ENCODE measurements around the gene RBM6. TPM values are rescaled to one million over a fixed set of nuclear protein-coding genes. Genes with fewer than 3 reads are reported as not detected.
A peak's percentile ranks its signal among the peaks of the same experiment; 100 is the strongest.
"Not testable (repeated sequence)": the region's sequence is repeated elsewhere in the genome, so short reads cannot be mapped to it uniquely, and the experiment has no call there.

RBM6 gene
- total and polyA plus RNA-seq, 4 experiments from 2014 or later = 17.9 to 194 (median 118) TPM

DNA sequence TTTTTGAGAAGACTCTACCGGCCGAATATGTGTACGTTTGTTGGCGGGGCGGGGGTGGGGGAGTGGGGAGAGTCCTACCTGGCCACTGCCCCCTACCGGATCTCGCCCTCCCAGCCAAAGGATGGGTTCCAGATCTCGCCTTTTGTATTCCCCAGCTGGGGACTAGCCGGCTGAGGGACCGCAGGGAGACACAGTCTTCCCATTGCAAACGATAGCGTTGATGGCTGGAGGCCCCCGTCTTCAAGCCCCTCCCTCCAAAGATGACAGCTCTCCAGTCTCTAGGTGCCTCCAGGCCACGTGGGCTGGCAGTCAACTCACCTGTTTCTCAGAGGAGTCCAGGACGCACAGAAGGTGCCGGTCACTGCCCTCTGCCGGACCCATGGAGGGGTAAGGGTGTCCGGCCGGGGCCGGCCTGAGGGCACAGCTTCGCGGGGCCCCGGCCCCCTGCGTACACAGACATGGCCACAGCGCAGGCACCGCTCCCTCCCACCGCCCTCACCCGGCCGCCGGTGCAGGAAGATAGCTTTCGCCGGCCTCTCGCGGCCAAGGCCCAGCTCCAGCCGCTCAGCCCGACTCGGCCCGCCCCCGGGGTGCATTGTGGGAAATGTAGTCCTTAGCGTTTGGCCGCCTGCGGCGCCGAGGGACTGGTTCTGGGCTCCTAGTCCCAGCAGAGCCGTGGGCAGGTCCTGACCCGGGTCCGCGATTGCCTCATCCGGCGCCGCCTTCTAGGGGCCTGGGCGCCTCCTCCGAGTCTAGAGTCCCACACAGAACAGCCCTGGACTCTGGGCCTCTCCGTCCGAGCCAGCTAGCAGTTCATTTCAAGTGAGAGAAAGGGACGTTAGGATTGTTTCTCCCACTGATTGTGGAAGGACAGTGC, 10.4 kb upstream of the RBM6 start, which contains the start of gene MON1A:
Gene MON1A, minus strand, starts transcription at position 521 of the 877 bp plus-strand sequence. CDS start 16,465 bp downstream, outside the sequence.
- H3K36me3 Mint-ChIP-seq = peaks cover 2 to 7% of the 10 kb centered on the region in 2 donors
- Histone ChIP-seq H3K9me3 (ENCODE audit: control insufficient read depth in 1 of 2, low read length in 2 of 2) (no peaks in the 10 kb centered on the region), H3K4me3 (ENCODE audit: low read length in 2 of 2) (peak within 1 kb of the TSS; percentile 95 to 98), H3K36me3 (ENCODE audit: insufficient read depth, low read length) (no peaks in the 10 kb centered on the region), H3K27me3 (ENCODE audit: insufficient read depth, low read length) (no peaks in the 10 kb centered on the region), H3K27ac (ENCODE audit: low read depth, low read length) (peak within 1 kb of the TSS; percentile 92), H3K4me1 (ENCODE audit: insufficient read depth, low read length) (peaks cover 23% of the 10 kb centered on the region)
- H3K9me3 Mint-ChIP-seq = no peaks in the 10 kb centered on the region
- H3K4me1 Mint-ChIP-seq = peaks cover 15 to 32% (median 26%) of the 10 kb centered on the region in 4 donors
- POLR2A ChIA-PET (ENCODE audit: partially characterized antibody) = interaction anchor here (0.6 to 3.7 kb wide), 10 partner anchors 9 to 419 kb away, joined by 3 to 60 read pairs (median 4); partner anchors contain the start of genes INKA1, IP6K1 and RBM6
- CTCF ChIA-PET (ENCODE audit: partially characterized antibody) = interaction anchor here (0.6 to 2.3 kb wide), 4 partner anchors 16 to 258 kb away, joined by 3 to 10 read pairs (median 4); no protein-coding TSS in a partner anchor
- H3K27me3 Mint-ChIP-seq = no peaks in the 10 kb centered on the region
- peak; percentile 76 to 87 (median 79) for DNase-seq
- H3K4me3 Mint-ChIP-seq = peak within 1 kb of the TSS; percentile 81 to 88 (median 85)
- peak within 1 kb of the TSS; percentile 76 to 94 (median 90) for H3K27ac Mint-ChIP-seq
- intact Hi-C loops (cut with micrococcal nuclease) = loop anchor here (1.0 to 10.0 kb wide), 3 partner anchors 11 to 515 kb away; partner anchors contain the start of genes RBM6, RHOA, TCTA and TRAIP

DNA sequence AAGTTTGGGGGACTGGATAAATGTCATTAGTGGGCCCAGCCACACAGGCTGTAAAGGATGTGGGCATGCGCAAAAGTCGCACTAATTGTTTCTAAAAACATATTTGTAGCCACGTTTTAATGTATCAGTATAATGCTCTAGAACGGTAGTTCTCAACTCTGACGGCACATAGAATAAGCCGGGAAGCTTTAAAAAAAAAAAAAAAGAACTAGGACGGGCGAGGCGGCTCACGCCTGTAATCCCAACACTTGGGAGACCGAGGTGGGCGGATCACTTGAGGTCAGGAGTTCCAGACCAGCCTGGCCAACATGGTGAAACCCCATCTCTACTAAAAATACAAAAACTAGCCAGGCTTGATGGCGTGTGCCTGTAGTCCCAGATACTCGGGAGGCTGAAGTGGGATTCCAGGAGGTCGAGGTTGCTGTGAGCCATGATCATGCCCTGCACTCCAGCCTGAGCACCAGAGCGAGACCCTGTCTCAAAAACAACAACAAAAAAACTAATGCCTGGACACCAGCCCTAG, 9.7 kb upstream of the RBM6 start:
- Histone ChIP-seq H3K4me3 (ENCODE audit: low read length in 2 of 2) (peak overlapping the region; percentile 95 to 98), H3K4me1 (ENCODE audit: insufficient read depth, low read length) (peaks cover 23% of the 10 kb centered on the region), H3K36me3 (ENCODE audit: insufficient read depth, low read length) (no peaks in the 10 kb centered on the region), H3K27me3 (ENCODE audit: insufficient read depth, low read length) (no peaks in the 10 kb centered on the region), H3K9me3 (ENCODE audit: control insufficient read depth in 1 of 2, low read length in 2 of 2) (no peaks in the 10 kb centered on the region), H3K27ac (ENCODE audit: low read depth, low read length) (peak overlapping the region; percentile 92)
- H3K36me3 Mint-ChIP-seq = peaks cover 0 to 4% of the 10 kb centered on the region in 2 donors
- peaks cover 15 to 32% (median 25%) of the 10 kb centered on the region in 4 donors for H3K4me1 Mint-ChIP-seq
- ChIA-PET CTCF (ENCODE audit: partially characterized antibody) (interaction anchor here (0.6 to 2.3 kb wide), 2 partner anchors 57 to 91 kb away, joined by 3 to 10 read pairs; no protein-coding TSS in a partner anchor), POLR2A (ENCODE audit: partially characterized antibody) (interaction anchor here (0.6 to 3.7 kb wide), 8 partner anchors 9 to 418 kb away, joined by 3 to 60 read pairs (median 4); partner anchors contain the start of genes INKA1, IP6K1 and RBM6)
- DNase-seq = no peak
- intact Hi-C loops (cut with micrococcal nuclease) = loop anchor here (10.0 kb wide), 1 partner anchor 515 kb away; the partner anchor contains the start of genes RHOA and TCTA
- H3K4me3 Mint-ChIP-seq = peak overlapping the region; percentile 81 to 88 (median 85)
- H3K27me3 Mint-ChIP-seq = no peaks in the 10 kb centered on the region
- H3K9me3 Mint-ChIP-seq = no peaks in the 10 kb centered on the region
- peak overlapping the region; percentile 76 to 94 (median 90) for H3K27ac Mint-ChIP-seq

DNA sequence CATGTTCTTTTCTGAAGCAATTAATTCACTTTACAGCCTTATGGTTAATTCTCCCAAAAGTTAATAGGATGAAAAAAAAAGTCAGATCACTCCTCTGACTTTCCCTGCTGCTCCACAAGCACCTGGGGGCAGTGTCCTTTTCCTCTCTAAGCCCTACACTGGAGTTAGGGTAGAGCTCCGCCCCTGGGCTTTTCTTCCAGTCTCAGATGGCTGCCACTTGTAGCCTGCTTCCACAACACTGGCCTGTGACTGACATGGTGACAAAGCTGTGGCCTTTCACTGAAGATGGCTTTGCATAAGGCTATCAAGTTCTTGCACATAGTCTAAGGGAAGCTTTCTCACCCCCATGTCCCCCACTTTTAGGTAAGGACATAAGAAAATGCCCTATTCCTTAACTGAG, 9.0 kb upstream of the RBM6 start:
- Mint-ChIP-seq H3K9me3 (no peaks in the 10 kb centered on the region), H3K36me3 (peaks cover 0 to 2% of the 10 kb centered on the region in 2 donors), H3K27ac (peak overlapping the region in 5 of 7 donors; percentile 15 to 81 (median 75)), H3K4me3 (peak overlapping the region in 6 of 8 donors; percentile 17 to 61 (median 32)), H3K27me3 (no peaks in the 10 kb centered on the region), H3K4me1 (peaks cover 13 to 29% (median 22%) of the 10 kb centered on the region in 4 donors)
- intact Hi-C loops (cut with micrococcal nuclease) = loop anchor here (10.0 kb wide), 1 partner anchor 516 kb away; the partner anchor contains the start of genes RHOA and TCTA
- no peak overlapping the region for H3K27ac ChIP-seq (ENCODE audit: low read depth, low read length)
- peaks cover 23% of the 10 kb centered on the region for H3K4me1 ChIP-seq (ENCODE audit: insufficient read depth, low read length)
- no peaks in the 10 kb centered on the region for H3K36me3 ChIP-seq (ENCODE audit: insufficient read depth, low read length)
- no peak for DNase-seq
- ChIA-PET POLR2A (ENCODE audit: partially characterized antibody) (interaction anchor here (2.3 to 3.7 kb wide), 2 partner anchors 8 to 144 kb away, joined by 8 to 60 read pairs; partner anchors contain the start of genes IP6K1 and RBM6), CTCF (ENCODE audit: partially characterized antibody) (interaction anchor here (1.3 to 2.3 kb wide), 2 partner anchors 67 to 92 kb away, joined by 3 to 10 read pairs; no protein-coding TSS in a partner anchor)
- H3K27me3 ChIP-seq (ENCODE audit: insufficient read depth, low read length) = no peaks in the 10 kb centered on the region
- H3K9me3 ChIP-seq (ENCODE audit: control insufficient read depth in 1 of 2, low read length in 2 of 2) = no peaks in the 10 kb centered on the region
- H3K4me3 ChIP-seq (ENCODE audit: low read length in 2 of 2) = no peak overlapping the region

DNA sequence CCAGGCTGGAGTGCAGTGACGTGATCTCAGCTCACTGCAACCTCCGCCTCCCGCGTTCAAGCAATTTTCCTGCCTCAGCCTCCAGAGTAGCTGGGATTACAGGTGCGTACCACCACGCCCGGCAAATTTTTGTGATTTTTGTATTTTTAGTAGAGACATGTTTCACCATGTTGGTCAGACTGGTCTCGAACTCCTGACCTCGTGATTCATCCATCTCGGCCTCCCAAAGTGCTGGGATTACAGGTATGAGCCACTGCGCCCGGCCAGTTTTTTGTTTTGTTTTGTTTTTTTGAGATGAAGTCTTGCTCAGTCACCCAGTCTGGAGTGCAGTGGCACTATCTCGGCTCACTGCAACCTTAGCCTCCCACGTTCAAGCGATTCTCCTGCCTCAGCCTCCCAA, 7.7 kb upstream of the RBM6 start:
- H3K9me3 Mint-ChIP-seq; H3K27me3 ChIP-seq (ENCODE audit: insufficient read depth, low read length); H3K36me3 Mint-ChIP-seq; H3K4me3 ChIP-seq (ENCODE audit: low read length in 2 of 2); POLR2A ChIA-PET (ENCODE audit: partially characterized antibody); H3K9me3 ChIP-seq (ENCODE audit: control insufficient read depth in 1 of 2, low read length in 2 of 2); H3K27ac ChIP-seq (ENCODE audit: low read depth, low read length); DNase-seq; H3K36me3 ChIP-seq (ENCODE audit: insufficient read depth, low read length); H3K4me3 Mint-ChIP-seq; H3K27ac Mint-ChIP-seq; H3K27me3 Mint-ChIP-seq; CTCF ChIA-PET (ENCODE audit: partially characterized antibody): not testable (repeated sequence)
- intact Hi-C loops (cut with micrococcal nuclease) = loop anchor here (10.0 kb wide), 1 partner anchor 517 kb away; the partner anchor contains the start of genes RHOA and TCTA
- peaks cover 23% of the 10 kb centered on the region for H3K4me1 ChIP-seq (ENCODE audit: insufficient read depth, low read length)
- peaks cover 11 to 24% (median 18%) of the 10 kb centered on the region in 4 donors for H3K4me1 Mint-ChIP-seq

DNA sequence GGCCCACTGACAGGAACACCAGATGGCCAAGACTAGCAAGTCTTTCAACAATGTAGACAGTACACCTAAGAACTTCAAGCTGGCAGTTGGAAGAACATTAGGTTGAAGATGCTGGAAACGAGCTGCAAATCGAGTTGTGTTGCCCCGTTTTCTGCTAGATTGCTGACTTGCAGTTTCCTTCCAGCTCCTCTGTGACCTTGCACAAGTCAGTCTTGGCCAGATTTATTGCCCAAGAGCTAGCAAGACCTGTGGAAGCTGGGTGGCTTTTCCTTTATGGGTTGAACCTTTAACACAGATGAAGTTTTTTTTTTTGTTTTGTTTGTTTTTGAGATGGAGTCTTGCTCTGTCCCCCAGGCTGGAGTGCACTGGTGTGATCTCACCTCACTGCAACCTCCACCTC, 2.9 kb upstream of the RBM6 start:
- Histone ChIP-seq H3K27me3 (ENCODE audit: insufficient read depth, low read length) (no peaks in the 10 kb centered on the region), H3K4me3 (ENCODE audit: low read length in 2 of 2) (no peak overlapping the region), H3K9me3 (ENCODE audit: control insufficient read depth in 1 of 2, low read length in 2 of 2) (no peaks in the 10 kb centered on the region), H3K36me3 (ENCODE audit: insufficient read depth, low read length) (no peaks in the 10 kb centered on the region), H3K27ac (ENCODE audit: low read depth, low read length) (no peak overlapping the region), H3K4me1 (ENCODE audit: insufficient read depth, low read length) (peaks cover 19% of the 10 kb centered on the region)
- H3K4me1 Mint-ChIP-seq = peaks cover 9 to 25% (median 15%) of the 10 kb centered on the region in 4 donors
- H3K36me3 Mint-ChIP-seq = peaks cover 0 to 10% of the 10 kb centered on the region in 2 donors
- no peak overlapping the region for H3K27ac Mint-ChIP-seq
- ChIA-PET CTCF (ENCODE audit: partially characterized antibody) (no interaction called here), POLR2A (ENCODE audit: partially characterized antibody) (interaction anchor here (0.7 kb wide), 1 partner anchor 21 kb away, joined by 3 read pairs; no protein-coding TSS in a partner anchor)
- H3K9me3 Mint-ChIP-seq = peaks cover 0 to 3% (median 0%) of the 10 kb centered on the region in 8 donors
- DNase-seq = no peak
- intact Hi-C loops (cut with micrococcal nuclease) = loop anchor here (10.0 kb wide), 1 partner anchor 522 kb away; the partner anchor contains the start of genes RHOA and TCTA
- H3K27me3 Mint-ChIP-seq = no peaks in the 10 kb centered on the region
- no peak overlapping the region for H3K4me3 Mint-ChIP-seq

DNA sequence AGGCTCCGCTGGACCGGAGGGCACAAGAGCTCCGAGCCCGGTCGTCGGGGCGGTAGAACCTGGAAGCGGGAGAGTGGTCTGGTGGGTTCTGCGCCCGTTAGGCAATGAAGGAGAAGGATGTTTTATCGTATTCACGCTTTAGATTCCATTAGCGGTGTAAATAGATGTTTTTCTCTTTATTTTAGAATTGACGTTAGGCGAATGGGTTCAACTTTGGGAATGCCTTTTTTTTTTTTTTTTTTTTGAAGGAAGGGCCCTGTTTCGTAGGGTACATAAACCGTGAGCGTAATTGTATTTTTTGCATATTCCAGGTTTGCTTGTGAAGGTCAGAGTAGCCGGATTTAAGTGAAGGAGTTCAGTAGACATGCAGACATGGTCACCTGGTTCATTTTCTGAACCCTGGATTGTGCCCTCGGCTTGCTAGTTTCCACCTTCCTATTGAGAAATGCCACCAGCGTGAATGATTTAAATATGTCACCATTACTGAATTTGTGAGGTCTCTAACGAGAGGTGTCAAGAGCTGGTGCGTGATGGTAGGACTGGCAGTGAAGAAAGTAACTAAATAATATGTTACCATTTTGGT, 808 bp downstream of the RBM6 start:
- no peaks in the 10 kb centered on the region for H3K27me3 ChIP-seq (ENCODE audit: insufficient read depth, low read length)
- H3K27ac ChIP-seq (ENCODE audit: low read depth, low read length) = peak overlapping the region; percentile 96
- no peaks in the 10 kb centered on the region for H3K27me3 Mint-ChIP-seq
- H3K9me3 ChIP-seq (ENCODE audit: control insufficient read depth in 1 of 2, low read length in 2 of 2) = no peaks in the 10 kb centered on the region
- DNase-seq = no peak
- peak overlapping the region; percentile 75 to 96 for H3K4me3 ChIP-seq (ENCODE audit: low read length in 2 of 2)
- peaks cover 0 to 3% (median 0%) of the 10 kb centered on the region in 8 donors for H3K9me3 Mint-ChIP-seq
- peak overlapping the region; percentile 94 to 99 (median 98) for H3K4me3 Mint-ChIP-seq
- peaks cover 19% of the 10 kb centered on the region for H3K4me1 ChIP-seq (ENCODE audit: insufficient read depth, low read length)
- no peaks in the 10 kb centered on the region for H3K36me3 ChIP-seq (ENCODE audit: insufficient read depth, low read length)
- peaks cover 5 to 19% of the 10 kb centered on the region in 2 donors for H3K36me3 Mint-ChIP-seq
- intact Hi-C loops (cut with micrococcal nuclease) = loop anchor here (1.0 to 5.0 kb wide), 2 partner anchors 11 to 268 kb away; partner anchors contain the start of genes APEH and MON1A
- H3K4me1 Mint-ChIP-seq = peaks cover 17 to 45% (median 29%) of the 10 kb centered on the region in 4 donors
- peak overlapping the region; percentile 95 to 99 (median 98) for H3K27ac Mint-ChIP-seq
- POLR2A ChIA-PET (ENCODE audit: partially characterized antibody) = interaction anchor here (0.8 to 3.5 kb wide), 19 partner anchors 10 to 1449 kb away, joined by 3 to 60 read pairs (median 5); partner anchors contain the start of genes IFRD2, INKA1, IP6K2 and MON1A
- CTCF ChIA-PET (ENCODE audit: partially characterized antibody) = interaction anchor here (0.7 kb wide), 1 partner anchor 1507 kb away, joined by 3 read pairs; no protein-coding TSS in a partner anchor

All from CD4-positive, alpha-beta memory T cell (primary cell).